CD4-positive, alpha-beta memory T cell (primary cell): ENCODE data around the gene ZDHHC5. TPM values are rescaled to one million over a fixed set of nuclear protein-coding genes. Genes with fewer than 3 reads are reported as not detected.
A peak's percentile ranks its signal among the peaks of the same experiment; 100 is the strongest.

ENCODE experiments used
- CTCF ChIA-PET: fragments of 350-600 bp; sonication (Branson Sonifier 250); formaldehyde crosslinking; loops from one replicate; lab custom pipeline; 2021; ENCODE audit warnings: inconsistent platforms; ENCODE audit not compliant: partially characterized antibody; lab: Charles Lee
- POLR2A ChIA-PET: fragments of 350-600 bp; sonication (Branson Sonifier 250); formaldehyde crosslinking; loops from one replicate; lab custom pipeline; 2021; ENCODE audit not compliant: partially characterized antibody; lab: Charles Lee
- DNase-seq, 5 donors: peaks; one replicate each; pipeline versions ENCODE4 v3.0.0 to v3.0.0-alpha.2; 2020 to 2022; ENCODE audit warnings: mixed read lengths in 1 of 5
- H3K27ac ChIP-seq: one replicate; pipeline ENCODE4 v1.7.0; 2013; ENCODE audit warnings: low read depth, low read length
- H3K27me3 ChIP-seq: 2 replicates; pipeline ENCODE4 v1.7.0; 2013; ENCODE audit warnings: mild to moderate bottlenecking, low read length, moderate library complexity; ENCODE audit not compliant: insufficient read depth
- H3K36me3 ChIP-seq: 2 replicates; pipeline ENCODE4 v1.7.0; 2013; ENCODE audit warnings: mild to moderate bottlenecking, low read length, moderate library complexity; ENCODE audit not compliant: insufficient read depth
- H3K4me1 ChIP-seq: 2 replicates; pipeline ENCODE4 v1.7.0; 2013; ENCODE audit warnings: mild to moderate bottlenecking, low read length, moderate library complexity; ENCODE audit not compliant: insufficient read depth
- H3K4me3 ChIP-seq, 2 donors: one replicate each; pipeline ENCODE4 v1.7.0; 2013; ENCODE audit warnings: low read length in 2 of 2, mild to moderate bottlenecking in 1 of 2
- H3K9me3 ChIP-seq, 2 donors: one replicate each; pipeline ENCODE4 v1.7.0; 2013; ENCODE audit warnings: low read length in 2 of 2, control low read depth in 1 of 2; ENCODE audit not compliant: control insufficient read depth in 1 of 2
- H3K27ac Mint-ChIP-seq, 7 donors: one replicate each; pipeline ENCODE4 v1.8.0; 2020 to 2021; ENCODE audit warnings: mixed read lengths in 7 of 7, mild to moderate bottlenecking in 6 of 7, inconsistent platforms in 3 of 7, moderate library complexity in 3 of 7
- H3K27me3 Mint-ChIP-seq, 2 donors: one replicate each; pipeline ENCODE4 v1.8.0; 2020 to 2021; ENCODE audit warnings: mixed read lengths in 2 of 2
- H3K36me3 Mint-ChIP-seq, 2 donors: one replicate each; pipeline ENCODE4 v1.8.0; 2020 to 2021; ENCODE audit warnings: mixed read lengths in 2 of 2, inconsistent platforms in 1 of 2, mild to moderate bottlenecking in 1 of 2
- H3K4me1 Mint-ChIP-seq, 4 donors: one replicate each; pipeline ENCODE4 v1.8.0; 2020 to 2021; ENCODE audit warnings: mixed read lengths in 4 of 4, mild to moderate bottlenecking in 1 of 4
- H3K4me3 Mint-ChIP-seq, 8 donors: one replicate each; pipeline ENCODE4 v1.8.0; 2020 to 2021; ENCODE audit warnings: mixed read lengths in 8 of 8, mild to moderate bottlenecking in 7 of 8, moderate library complexity in 6 of 8, inconsistent platforms in 3 of 8
- H3K9me3 Mint-ChIP-seq, 8 donors: one replicate each; pipeline ENCODE4 v1.8.0; 2020 to 2021; ENCODE audit warnings: mixed read lengths in 8 of 8, mild to moderate bottlenecking in 5 of 8, inconsistent platforms in 3 of 8, moderate library complexity in 1 of 8
- intact Hi-C: fragments of 100-400 bp; cut with micrococcal nuclease; formaldehyde crosslinking; loops from one replicate; pipeline ENCODE4 v1.15.1; 2023
- microRNA-seq: library from miRNA; unstranded; fragments of <30 nt; microRNA quantifications from one replicate; pipeline ENCODE4 v1.2.0, GENCODE V29; 2021; ENCODE audit warnings: borderline replicate concordance, borderline number of aligned reads, borderline microRNAs expressed, mixed read lengths
- polyA plus RNA-seq, 2 donors: library from polyadenylated mRNA; unstranded; fragments of 300-500 nt; fragmentation: Illumina TruSeq; gene quantifications; one replicate each; pipeline ENCODE4 v1.2.3, GENCODE V29; 2021
- total RNA-seq, 2 experiments: library from RNA; stranded (reverse); gene quantifications; one replicate each; pipeline ENCODE4 v1.2.3, GENCODE V29; 2021

ZDHHC5 gene
- total and polyA plus RNA-seq, 4 experiments from 2014 or later = 30.4 to 75.8 (median 58.9) TPM

DNA sequence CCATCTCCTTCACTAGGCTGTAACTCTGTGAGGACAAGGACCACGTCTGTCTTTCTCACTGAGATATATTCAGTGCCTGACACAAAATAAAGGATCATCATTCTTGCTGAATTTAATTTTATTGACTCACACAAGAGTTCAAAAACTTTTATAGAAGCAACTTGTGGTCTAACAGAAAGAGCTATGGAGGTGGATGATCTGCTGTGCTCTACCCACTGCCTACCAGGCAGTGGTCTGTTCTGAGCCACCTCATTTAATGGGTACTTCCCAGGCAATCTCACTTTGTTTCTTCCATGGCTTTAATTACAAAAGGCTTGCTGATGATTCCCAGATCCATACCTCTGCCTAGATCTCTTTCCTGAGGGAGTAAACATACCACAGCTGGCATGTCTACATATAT lies 79.0 kb downstream of the ZDHHC5 start:
- POLR2A ChIA-PET = interaction anchor here (0.7 to 2.0 kb wide), 2 partner anchors 9 to 35 kb away, joined by 3 to 4 read pairs; partner anchors contain the start of gene MED19
- peaks cover 26 to 50% of the 10 kb centered on the region in 2 donors for H3K36me3 Mint-ChIP-seq

More for the DNA sequence above, 79.0 kb downstream of the ZDHHC5 start:
- no peak overlapping the region for H3K27ac ChIP-seq
- peak overlapping the region in 1 of 8 donors; percentile 7 for H3K4me3 Mint-ChIP-seq
- no peaks in the 10 kb centered on the region for H3K9me3 Mint-ChIP-seq
- H3K4me1 Mint-ChIP-seq = peaks cover 19 to 35% (median 23%) of the 10 kb centered on the region in 4 donors
- CTCF ChIA-PET = interaction anchor here (0.6 to 13.0 kb wide), 2 partner anchors 54 to 175 kb away, joined by 3 to 143 read pairs; no protein-coding TSS in a partner anchor
- no peaks in the 10 kb centered on the region for H3K9me3 ChIP-seq
- peaks cover 18% of the 10 kb centered on the region for H3K4me1 ChIP-seq
- H3K36me3 ChIP-seq = peaks cover 17% of the 10 kb centered on the region
- intact Hi-C loops = no loop called here
- H3K27me3 Mint-ChIP-seq = no peaks in the 10 kb centered on the region
- H3K4me3 ChIP-seq = no peak overlapping the region
- peak overlapping the region in 6 of 7 donors; percentile 20 to 76 (median 52) for H3K27ac Mint-ChIP-seq
- no peak for DNase-seq
- H3K27me3 ChIP-seq = no peaks in the 10 kb centered on the region

Small RNAs within 50 kb of the gene (microRNA-seq; reads per million reads assigned to microRNA genes)
- 24.4 reads per million, percentile 52 among the genes with 10 or more reads in this experiment for gene MIR130A

Other genes starting within 250 kb of the ZDHHC5 start
- gene SLC43A3, start 241.0 kb upstream of the ZDHHC5 start, total RNA-seq = 10 to 100 TPM; 15.1 to 15.6 TPM
- gene SLC43A3, start 241.0 kb upstream of the ZDHHC5 start, polyA plus RNA-seq = 10 to 100 TPM; 17.7 to 18.5 TPM
- gene RTN4RL2, start 207.6 kb upstream of the ZDHHC5 start, total RNA-seq = under 1 TPM in 1 of 2 experiments, not detected in 1; 0.17 TPM
- under 1 TPM in 1 of 2 donors, not detected in 1; 0.40 TPM for gene RTN4RL2, start 207.6 kb upstream of the ZDHHC5 start, polyA plus RNA-seq
- 10 to 100 TPM; 18.1 to 21.7 TPM for gene SLC43A1, start 152.4 kb upstream of the ZDHHC5 start, total RNA-seq
- gene SLC43A1, start 152.4 kb upstream of the ZDHHC5 start, polyA plus RNA-seq = 10 to 100 TPM; 14.8 to 19.1 TPM
- 10 to 100 TPM; 30.4 to 34.6 TPM for gene TIMM10, start 137.4 kb upstream of the ZDHHC5 start, total RNA-seq
- 10 to 100 TPM; 53.1 to 62.1 TPM for gene TIMM10, start 137.4 kb upstream of the ZDHHC5 start, polyA plus RNA-seq
- not detected for gene SMTNL1, start 130.5 kb upstream of the ZDHHC5 start, total RNA-seq
- gene SMTNL1, start 130.5 kb upstream of the ZDHHC5 start, polyA plus RNA-seq = under 1 TPM in 1 of 2 donors, not detected in 1; 0.55 TPM
- 10 to 100 TPM; 79.7 to 82.9 TPM for gene UBE2L6, start 100.4 kb upstream of the ZDHHC5 start, total RNA-seq
- 100 to 1,000 TPM; 257 to 320 TPM for gene UBE2L6, start 100.4 kb upstream of the ZDHHC5 start, polyA plus RNA-seq
- not detected for gene SERPING1, start 70.4 kb upstream of the ZDHHC5 start, total RNA-seq
- gene SERPING1, start 70.4 kb upstream of the ZDHHC5 start, polyA plus RNA-seq = not detected
- gene YPEL4, start 18.2 kb upstream of the ZDHHC5 start, total RNA-seq = 10 to 100 TPM; 11.8 to 12.6 TPM
- gene YPEL4, start 18.2 kb upstream of the ZDHHC5 start, polyA plus RNA-seq = under 1 TPM in 1 of 2 donors, not detected in 1; 0.23 TPM
- gene CLP1, start 10.4 kb upstream of the ZDHHC5 start, total RNA-seq = 10 to 100 TPM; 14.1 to 16.0 TPM
- gene CLP1, start 10.4 kb upstream of the ZDHHC5 start, polyA plus RNA-seq = 10 to 100 TPM in 1 of 2 donors, 1 to 10 TPM in 1; 9.6 to 22.5 TPM
- gene MED19, start 44.1 kb downstream of the ZDHHC5 start, total RNA-seq = 10 to 100 TPM; 15.2 TPM
- 10 to 100 TPM; 17.4 to 20.2 TPM for gene MED19, start 44.1 kb downstream of the ZDHHC5 start, polyA plus RNA-seq
- gene TMX2, start 44.5 kb downstream of the ZDHHC5 start, total RNA-seq = 10 to 100 TPM; 63.6 to 67.1 TPM
- 10 to 100 TPM; 77.9 to 88.5 TPM for gene TMX2, start 44.5 kb downstream of the ZDHHC5 start, polyA plus RNA-seq
- 100 to 1,000 TPM; 102 to 113 TPM for gene SELENOH, start 73.4 kb downstream of the ZDHHC5 start, total RNA-seq
- 100 to 1,000 TPM; 186 to 223 TPM for gene SELENOH, start 73.4 kb downstream of the ZDHHC5 start, polyA plus RNA-seq
- gene BTBD18, start 83.7 kb downstream of the ZDHHC5 start, total RNA-seq = not detected
- gene BTBD18, start 83.7 kb downstream of the ZDHHC5 start, polyA plus RNA-seq = under 1 TPM; 0.34 to 0.44 TPM
- 10 to 100 TPM; 10.3 to 11.1 TPM for gene CTNND1, start 93.7 kb downstream of the ZDHHC5 start, total RNA-seq
- 1 to 10 TPM in 1 of 2 donors, under 1 TPM in 1; 0.91 to 1.6 TPM for gene CTNND1, start 93.7 kb downstream of the ZDHHC5 start, polyA plus RNA-seq